Activated naive CD8-positive, alpha-beta T cell (primary cell): ENCODE data around the gene ZNF471.

ENCODE experiments used
- H3K27ac Mint-ChIP-seq: one replicate; pipeline ENCODE4 v1.8.0; 2021; ENCODE audit warnings: mixed read lengths
- H3K27me3 Mint-ChIP-seq: one replicate; pipeline ENCODE4 v1.8.0; 2021; ENCODE audit warnings: mixed read lengths
- H3K36me3 Mint-ChIP-seq: one replicate; pipeline ENCODE4 v1.8.0; 2021; ENCODE audit warnings: mixed read lengths
- H3K4me1 Mint-ChIP-seq: one replicate; pipeline ENCODE4 v1.8.0; 2021; ENCODE audit warnings: low read depth, mixed read lengths
- H3K4me3 Mint-ChIP-seq: one replicate; pipeline ENCODE4 v1.8.0; 2021; ENCODE audit warnings: mild to moderate bottlenecking, mixed read lengths
- H3K9me3 Mint-ChIP-seq: one replicate; pipeline ENCODE4 v1.8.0; 2021; ENCODE audit warnings: low read depth, mixed read lengths

ZNF471 gene

DNA sequence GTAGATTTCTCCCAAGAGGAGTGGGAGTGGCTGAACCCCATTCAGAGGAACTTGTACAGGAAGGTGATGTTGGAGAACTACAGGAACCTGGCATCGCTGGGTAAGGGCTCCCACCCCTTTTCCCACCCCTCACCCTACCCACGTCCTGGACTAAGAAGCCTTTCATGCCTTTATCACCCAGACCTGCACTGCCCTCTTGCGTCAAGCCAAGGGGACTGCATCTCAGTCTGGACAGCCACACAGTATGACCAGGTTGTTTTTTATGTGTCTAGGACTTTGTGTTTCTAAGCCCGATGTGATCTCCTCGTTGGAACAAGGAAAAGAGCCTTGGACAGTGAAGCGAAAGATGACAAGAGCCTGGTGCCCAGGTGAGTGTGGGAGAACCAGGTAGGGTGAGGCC lies 39.9 kb downstream of the ZNF471 start:
- Mint-ChIP-seq H3K27me3 (no peaks in the 10 kb centered on the region), H3K9me3 (peaks cover 27% of the 10 kb centered on the region), H3K4me1 (no peaks in the 10 kb centered on the region), H3K36me3 (peaks cover 70% of the 10 kb centered on the region), H3K4me3 (no peak overlapping the region), H3K27ac (no peak overlapping the region)

DNA sequence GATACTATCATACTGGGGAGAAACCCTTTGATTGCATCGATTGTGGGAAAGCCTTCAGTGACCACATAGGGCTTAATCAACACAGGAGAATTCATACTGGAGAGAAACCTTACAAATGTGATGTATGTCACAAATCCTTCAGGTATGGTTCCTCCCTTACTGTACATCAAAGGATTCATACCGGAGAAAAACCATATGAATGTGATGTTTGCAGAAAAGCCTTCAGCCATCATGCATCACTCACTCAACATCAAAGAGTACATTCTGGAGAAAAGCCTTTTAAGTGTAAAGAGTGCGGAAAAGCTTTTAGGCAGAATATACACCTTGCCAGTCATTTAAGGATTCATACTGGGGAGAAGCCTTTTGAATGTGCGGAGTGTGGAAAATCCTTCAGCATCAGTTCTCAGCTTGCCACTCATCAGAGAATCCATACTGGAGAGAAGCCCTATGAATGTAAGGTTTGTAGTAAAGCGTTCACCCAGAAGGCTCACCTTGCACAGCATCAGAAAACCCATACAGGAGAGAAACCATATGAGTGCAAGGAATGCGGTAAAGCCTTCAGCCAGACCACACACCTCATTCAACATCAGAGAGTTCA lies 46.7 kb downstream of the ZNF471 start:
- Mint-ChIP-seq H3K9me3 (peaks cover 44% of the 10 kb centered on the region), H3K27me3 (no peaks in the 10 kb centered on the region), H3K4me1 (no peaks in the 10 kb centered on the region)

DNA sequence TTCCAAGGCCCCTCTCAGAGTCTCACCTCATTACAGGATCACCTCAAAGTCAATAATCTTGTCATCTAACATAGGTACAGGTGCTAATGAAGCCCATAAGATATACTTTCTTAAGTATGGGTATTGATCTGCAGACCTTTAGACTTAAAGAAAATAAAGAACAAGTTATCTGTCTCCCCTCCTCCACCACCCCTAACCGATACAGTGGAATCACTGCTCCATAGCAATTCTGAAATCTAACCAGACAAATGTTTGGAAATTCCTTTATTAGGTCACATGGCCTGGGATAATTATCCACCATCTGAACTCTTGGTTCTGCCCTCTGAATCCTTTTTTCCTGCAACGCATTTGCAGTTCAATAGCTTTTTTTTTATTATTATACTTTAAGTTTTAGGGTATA lies 55.1 kb downstream of the ZNF471 start:
- Mint-ChIP-seq H3K27ac (no peak overlapping the region), H3K4me1 (peaks cover 9% of the 10 kb centered on the region), H3K27me3 (no peaks in the 10 kb centered on the region), H3K4me3 (no peak overlapping the region), H3K36me3 (peaks cover 35% of the 10 kb centered on the region), H3K9me3 (peaks cover 30% of the 10 kb centered on the region)

More for the DNA sequence above, 46.7 kb downstream of the ZNF471 start:
- H3K4me3 Mint-ChIP-seq, result no peak overlapping the region
- H3K36me3 Mint-ChIP-seq, result peaks cover 56% of the 10 kb centered on the region
- no peak overlapping the region for H3K27ac Mint-ChIP-seq

DNA sequence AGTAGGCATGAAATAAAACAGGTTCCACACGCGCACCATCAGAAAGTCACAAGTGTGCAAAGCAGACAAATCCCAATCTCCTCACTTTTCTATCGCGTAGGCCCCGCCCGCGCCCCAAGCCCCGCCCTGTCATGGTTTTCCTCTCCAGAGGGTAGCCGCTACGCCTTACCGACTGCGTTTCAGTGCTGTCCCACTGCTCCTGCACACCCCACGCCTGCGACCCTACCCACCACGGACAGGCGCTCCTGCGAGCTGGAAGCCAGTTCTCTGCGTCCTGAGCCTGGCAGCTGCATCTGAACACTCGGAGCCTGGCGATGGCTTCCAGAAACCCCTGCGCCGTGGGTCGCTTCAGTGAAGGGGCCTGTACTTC lies 59.2 kb downstream of the ZNF471 start:
- peaks cover 16% of the 10 kb centered on the region for H3K4me1 Mint-ChIP-seq
- peak overlapping the region; percentile 94 for H3K4me3 Mint-ChIP-seq
- H3K9me3 Mint-ChIP-seq, result peaks cover 21% of the 10 kb centered on the region
- H3K36me3 Mint-ChIP-seq, result peaks cover 47% of the 10 kb centered on the region
- no peaks in the 10 kb centered on the region for H3K27me3 Mint-ChIP-seq
- peak overlapping the region; percentile 22 for H3K27ac Mint-ChIP-seq

DNA sequence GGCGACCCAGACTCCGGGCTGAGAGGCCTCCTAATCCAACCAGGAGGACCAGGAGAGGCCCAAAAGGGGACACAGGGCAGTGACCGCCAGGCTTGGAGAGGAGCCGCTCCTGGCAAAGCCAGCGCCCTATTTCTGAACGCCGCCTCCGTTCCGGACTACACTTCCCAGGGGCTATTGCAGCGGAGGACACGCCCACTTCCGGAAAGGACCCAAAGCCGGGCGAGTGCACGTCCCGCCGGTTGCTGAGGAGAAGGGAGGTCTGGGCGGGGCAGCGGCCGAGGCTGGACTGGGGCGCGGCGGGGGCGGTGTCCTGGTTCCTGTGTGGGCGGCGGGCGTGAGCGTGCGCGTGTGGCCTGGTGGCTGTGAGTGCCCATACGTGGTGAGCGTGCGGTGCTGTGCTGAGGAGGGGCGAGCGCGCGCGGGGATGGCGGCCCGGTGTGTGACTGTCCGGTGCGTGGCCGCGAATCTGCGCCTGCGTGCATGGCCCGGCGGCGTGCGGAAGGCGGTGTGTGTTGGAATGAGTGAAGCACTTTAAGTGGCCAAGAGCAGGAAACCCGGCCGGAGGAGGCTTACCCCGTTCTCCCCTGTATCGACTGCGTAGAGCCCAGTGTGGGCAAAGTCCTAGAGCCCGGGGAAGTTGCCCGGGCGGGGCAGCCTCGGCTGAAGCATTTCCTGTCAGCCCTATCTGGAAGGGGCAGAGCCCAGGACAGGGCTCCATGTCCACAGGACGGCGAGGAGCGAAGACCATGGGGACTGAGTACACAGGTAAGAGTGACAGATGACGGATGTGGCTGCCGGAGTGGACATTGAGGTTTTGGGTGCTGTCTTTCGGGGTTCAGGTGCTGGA lies 59.8 kb downstream of the ZNF471 start, which contains the start of gene ZNF470:
Gene ZNF470 (plus strand): TSS at position 195 of the 847 bp plus-strand sequence. CDS start 2,844 bp downstream, outside the sequence.
- peak within 1 kb of the TSS; percentile 94 for H3K4me3 Mint-ChIP-seq
- peaks cover 47% of the 10 kb centered on the region for H3K36me3 Mint-ChIP-seq
- peaks cover 21% of the 10 kb centered on the region for H3K9me3 Mint-ChIP-seq
- no peaks in the 10 kb centered on the region for H3K27me3 Mint-ChIP-seq
- H3K27ac Mint-ChIP-seq, result peak within 1 kb of the TSS; percentile 51
- H3K4me1 Mint-ChIP-seq, result peaks cover 16% of the 10 kb centered on the region

DNA sequence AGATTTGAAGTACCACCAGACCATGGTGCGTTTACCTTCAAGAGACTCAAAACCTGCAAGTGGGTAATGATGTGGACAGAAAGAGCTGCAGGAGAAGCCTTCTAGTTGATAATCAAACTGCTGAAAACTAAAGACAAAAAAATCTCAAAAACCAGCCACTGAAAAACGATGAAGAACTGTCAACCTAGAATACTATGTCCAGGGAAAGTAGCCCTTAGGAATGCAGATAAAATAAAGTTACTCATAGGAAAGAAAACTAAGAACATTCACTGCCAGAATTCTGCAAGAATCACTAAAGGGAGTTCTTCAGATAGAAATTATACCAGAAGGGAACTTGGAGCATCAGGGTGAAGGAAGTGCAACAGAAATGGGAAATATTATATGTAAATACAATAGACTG lies 64.9 kb downstream of the ZNF471 start:
- Mint-ChIP-seq H3K4me3 (no peak overlapping the region), H3K4me1 (peaks cover 7% of the 10 kb centered on the region), H3K27me3 (no peaks in the 10 kb centered on the region), H3K36me3 (peaks cover 67% of the 10 kb centered on the region), H3K27ac (no peak overlapping the region), H3K9me3 (peaks cover 45% of the 10 kb centered on the region)

DNA sequence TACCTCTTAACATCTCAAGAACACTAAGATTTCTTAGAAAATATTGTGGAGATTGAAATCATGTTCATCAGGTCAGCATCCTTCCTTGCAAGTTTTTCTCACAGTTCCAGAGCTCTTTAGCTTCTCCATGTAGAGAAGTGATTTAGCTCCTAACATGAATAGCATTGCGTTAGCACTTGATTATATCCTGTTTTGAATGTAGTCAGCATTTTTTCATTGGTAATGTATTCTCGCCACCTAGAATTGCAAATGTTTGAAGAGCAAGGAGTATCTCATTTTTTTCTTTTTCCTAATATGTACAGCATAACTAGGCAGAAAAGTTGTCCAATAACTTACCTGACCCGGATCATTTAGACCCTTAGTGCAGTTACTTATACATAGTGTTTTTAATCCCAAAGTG lies 66.3 kb downstream of the ZNF471 start:
- Mint-ChIP-seq H3K4me3 (no peak overlapping the region), H3K27ac (no peak overlapping the region), H3K27me3 (no peaks in the 10 kb centered on the region), H3K9me3 (peaks cover 47% of the 10 kb centered on the region), H3K36me3 (peaks cover 70% of the 10 kb centered on the region), H3K4me1 (no peaks in the 10 kb centered on the region)

DNA sequence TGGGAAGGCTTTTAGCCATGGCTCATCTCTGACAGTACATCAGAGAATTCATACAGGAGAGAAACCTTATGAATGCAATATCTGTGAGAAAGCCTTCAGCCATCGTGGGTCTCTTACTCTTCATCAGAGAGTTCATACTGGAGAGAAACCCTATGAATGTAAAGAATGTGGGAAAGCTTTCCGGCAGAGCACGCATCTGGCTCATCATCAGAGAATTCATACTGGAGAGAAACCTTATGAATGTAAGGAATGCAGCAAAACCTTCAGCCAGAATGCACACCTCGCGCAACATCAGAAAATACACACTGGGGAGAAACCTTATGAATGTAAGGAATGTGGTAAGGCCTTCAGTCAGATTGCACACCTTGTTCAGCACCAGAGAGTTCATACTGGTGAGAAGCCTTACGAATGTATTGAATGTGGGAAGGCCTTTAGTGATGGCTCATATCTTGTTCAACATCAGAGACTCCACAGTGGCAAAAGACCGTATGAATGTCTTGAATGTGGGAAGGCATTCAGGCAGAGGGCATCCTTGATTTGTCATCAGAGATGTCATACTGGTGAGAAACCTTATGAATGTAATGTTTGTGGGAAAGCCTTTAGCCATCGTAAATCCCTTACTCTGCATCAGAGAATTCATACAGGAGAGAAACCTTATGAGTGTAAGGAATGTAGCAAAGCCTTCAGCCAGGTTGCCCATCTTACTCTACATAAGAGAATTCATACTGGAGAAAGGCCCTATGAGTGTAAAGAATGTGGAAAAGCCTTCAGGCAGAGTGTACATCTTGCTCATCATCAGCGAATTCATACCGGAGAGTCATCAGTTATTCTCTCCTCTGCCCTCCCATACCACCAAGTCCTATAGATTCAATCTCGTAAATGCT lies 70.3 kb downstream of the ZNF471 start:
- Mint-ChIP-seq H3K27ac (no peak overlapping the region), H3K9me3 (peaks cover 42% of the 10 kb centered on the region), H3K4me1 (no peaks in the 10 kb centered on the region), H3K36me3 (peaks cover 55% of the 10 kb centered on the region), H3K4me3 (no peak overlapping the region), H3K27me3 (no peaks in the 10 kb centered on the region)
